Cardiac septum (tissue), 1 donor: ENCODE measurements around the gene SNTA1. TPM values are rescaled to one million over a fixed set of nuclear protein-coding genes. Genes with fewer than 3 reads are reported as not detected.
"Not testable (repeated sequence)": the region's sequence is repeated elsewhere in the genome, so short reads cannot be mapped to it uniquely, and the experiment has no call there.

ENCODE experiments used
- DNase-seq: peaks from one replicate; pipeline ENCODE4 v3.0.0-alpha.2; 2020; ENCODE audit warnings: low spot score
- intact Hi-C: fragments of 100-400 bp; cut with DNase I; formaldehyde crosslinking; loops from one replicate; pipeline ENCODE4 v1.14.0; 2022
- total RNA-seq: library from RNA; stranded (reverse); fragmentation: NEBNext Ultra II Directional; extraction: Animal tissue kit (Norgen Biotek cat#: 25700); gene quantifications from one replicate; pipeline ENCODE4 v1.2.1, GENCODE V29; 2021
- donor health status: DM: no; HTN: no; CAD: no.

The SNTA1 gene
- total RNA-seq, 1 donor from 2014 or later, result 167 TPM

DNA sequence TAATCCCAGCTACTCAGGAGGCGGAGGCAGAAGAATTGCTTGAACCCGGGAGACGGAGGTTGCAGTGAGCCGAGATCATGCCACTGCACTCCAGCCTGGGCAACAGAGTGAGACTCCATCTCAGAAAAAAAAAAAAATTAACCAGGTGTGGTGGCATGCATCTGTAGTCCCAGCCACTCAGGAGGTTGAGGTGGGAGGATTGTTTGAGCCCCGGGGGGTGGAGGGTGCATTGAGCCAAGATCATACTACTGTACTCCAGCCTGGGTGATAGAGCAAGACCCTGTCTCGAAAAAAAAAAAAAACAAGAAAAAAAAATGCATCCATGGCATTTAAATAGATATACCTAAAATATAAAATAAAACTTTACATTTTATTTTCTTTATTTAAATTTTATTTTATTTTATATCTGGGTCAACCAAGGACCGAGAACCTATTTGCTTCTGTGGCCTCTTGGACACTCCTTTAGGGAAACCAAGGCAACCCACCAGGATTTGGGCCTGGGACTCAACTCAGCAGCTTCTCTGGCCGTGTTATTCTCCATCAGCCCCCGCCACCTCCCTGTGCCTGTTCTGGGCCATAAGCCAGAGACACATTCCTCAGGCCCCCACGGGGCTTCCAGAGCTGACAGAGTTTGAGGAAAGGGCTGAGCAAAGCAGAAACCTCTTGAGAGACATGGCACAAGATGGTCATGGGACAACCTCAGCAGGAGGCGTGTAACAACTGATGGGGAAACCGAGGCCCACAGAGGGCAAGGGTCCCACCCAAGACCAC lies 6.2 kb downstream of the SNTA1 start:
- intact Hi-C loops, result no loop called here
- peak; percentile 83 for DNase-seq

DNA sequence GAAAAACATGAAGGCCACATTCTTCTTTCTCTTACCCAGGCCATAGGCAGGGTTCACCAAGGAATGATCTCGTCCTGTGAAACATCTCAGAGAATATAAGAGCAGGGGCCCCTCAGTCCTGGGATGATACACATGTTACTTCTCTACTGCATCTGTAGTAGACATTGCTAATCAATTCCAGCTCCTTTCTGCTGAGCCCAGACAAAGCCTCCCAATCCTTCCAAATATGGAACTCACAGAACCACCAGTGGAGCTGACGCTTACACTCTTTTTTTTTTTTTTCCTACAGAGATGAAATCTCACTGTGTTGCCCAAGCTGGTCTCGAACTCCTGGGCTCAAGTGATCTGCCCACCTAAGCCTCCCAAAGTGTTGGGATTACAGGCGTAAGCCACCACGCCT lies 9.1 kb downstream of the SNTA1 start:
- intact Hi-C loops, result no loop called here
- no peak for DNase-seq

DNA sequence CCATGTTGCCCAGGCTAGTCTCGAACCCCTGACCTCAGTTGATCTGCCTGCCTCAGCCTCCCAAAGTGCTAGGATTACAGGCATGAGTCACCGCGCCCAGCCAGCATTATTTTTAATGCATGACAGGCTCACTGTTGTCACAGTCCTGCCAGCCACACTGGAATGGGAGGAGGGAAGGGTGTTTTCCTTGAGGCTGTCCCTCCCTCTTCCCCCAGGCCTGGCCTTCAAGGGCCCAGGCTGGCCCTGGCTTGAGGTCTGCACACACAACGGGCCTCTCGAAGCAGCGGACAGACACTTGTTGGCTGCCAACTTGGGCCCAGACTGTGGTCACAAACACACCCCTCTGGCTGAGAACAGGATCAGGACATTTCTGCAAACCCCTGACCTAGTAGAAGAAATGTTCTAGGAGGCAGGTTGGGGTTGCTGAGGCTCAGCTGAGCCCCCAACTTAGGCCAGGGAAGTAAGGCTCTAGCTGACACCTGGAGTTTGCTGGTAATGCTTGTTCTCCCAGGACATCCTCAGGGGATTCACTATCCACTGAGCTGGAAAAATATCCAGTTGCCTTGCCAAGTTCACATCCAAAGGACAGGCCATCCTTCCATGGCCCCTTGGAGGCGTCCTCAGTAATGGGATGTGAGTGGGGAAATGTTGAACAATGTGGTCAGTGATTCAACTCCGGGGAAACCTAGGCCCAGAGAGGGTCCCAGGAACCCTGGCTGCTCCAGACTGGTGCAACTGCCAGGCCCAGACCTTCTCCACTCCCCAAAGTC lies 9.9 kb downstream of the SNTA1 start:
- intact Hi-C loops, result loop anchor here (1.0 kb wide), 1 partner anchor 10 kb away; no protein-coding TSS in a partner anchor
- peak; percentile 85 for DNase-seq

DNA sequence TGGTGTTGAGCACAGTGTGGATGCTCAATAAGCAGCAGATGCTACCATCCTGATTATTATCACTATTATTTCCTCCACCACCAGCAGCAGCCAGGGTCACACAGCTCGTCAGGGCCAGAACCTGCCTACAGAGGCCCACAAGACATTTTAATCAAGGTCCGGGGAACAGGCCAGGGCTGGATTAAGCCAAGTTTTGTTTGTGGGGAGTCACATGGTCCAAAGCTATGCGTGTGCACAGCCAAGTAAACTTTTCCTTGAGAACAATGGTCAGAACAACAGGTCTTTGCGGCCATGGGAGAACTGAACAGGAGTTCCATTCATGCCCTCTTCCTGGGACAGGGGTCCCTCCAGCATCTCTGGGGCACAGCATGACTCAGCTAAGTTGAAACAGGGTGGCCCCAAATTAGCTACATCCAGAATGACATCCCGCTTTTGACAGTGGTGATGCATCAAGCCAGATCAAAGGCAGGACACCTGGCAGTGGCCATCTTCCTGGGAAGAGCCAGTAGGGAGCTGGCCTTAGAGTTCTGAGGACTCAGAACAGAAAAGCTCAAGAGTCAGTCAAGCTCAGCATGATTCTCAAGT lies 11.7 kb downstream of the SNTA1 start:
- DNase-seq, result no peak
- intact Hi-C loops, result no loop called here

DNA sequence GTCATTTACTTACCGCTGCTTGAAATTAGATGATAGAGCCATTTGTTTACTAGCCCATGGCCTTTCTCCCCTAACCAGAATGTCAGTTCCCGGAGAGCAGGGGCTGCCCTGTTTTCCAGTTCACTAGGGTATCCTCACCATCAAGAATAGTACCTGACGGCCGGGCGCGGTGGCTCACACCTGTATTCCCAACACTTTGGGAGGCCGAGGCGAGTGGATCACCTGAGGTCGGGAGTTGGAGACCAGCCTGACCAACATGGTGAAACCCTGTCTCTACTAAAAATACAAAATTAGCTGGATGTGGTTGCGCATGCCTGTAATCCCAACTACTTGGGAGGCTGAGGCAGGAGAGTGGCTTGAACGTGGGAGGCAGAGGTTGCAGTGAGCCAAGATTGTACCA lies 19.7 kb downstream of the SNTA1 start:
- DNase-seq, result not testable (repeated sequence)
- intact Hi-C loops, result loop anchor here (1.0 to 2.0 kb wide), 2 partner anchors 9 to 17 kb away; no protein-coding TSS in a partner anchor

DNA sequence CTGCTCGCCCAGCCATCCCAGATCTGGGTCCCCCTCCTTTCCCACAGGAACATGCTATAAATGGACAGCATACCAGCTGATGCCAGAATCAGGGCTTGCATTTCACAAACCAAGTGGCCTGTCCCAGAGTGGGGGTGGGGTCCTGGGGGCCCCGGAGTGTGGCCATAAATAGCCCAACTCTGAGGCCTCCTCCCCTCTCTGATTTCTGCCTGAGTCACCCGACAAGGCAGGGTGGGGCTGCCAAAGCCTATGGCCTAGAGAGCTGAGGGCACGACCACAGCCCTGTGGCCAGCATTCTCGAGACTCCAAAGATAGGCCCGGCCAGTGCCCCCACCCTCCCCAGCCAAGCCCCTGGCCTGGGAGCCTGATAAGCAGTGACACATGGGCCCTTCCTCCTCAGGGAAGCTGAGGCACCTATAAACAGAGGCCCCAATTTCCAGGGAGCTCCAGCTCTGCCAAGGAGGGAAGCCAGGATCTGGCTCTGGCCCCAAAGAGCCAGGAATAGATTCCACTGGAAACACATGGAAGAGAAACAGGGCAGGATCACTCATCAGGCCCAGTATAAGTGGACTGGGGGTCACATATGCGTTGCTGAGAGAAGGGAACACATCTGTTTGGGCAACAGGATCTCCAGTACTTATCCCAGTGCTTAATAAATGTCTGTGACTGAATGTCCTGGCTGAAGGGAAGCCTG lies 20.3 kb downstream of the SNTA1 start:
- intact Hi-C loops, result loop anchor here (1.0 to 2.0 kb wide), 2 partner anchors 10 to 18 kb away; no protein-coding TSS in a partner anchor
- peak; percentile 90 for DNase-seq

DNA sequence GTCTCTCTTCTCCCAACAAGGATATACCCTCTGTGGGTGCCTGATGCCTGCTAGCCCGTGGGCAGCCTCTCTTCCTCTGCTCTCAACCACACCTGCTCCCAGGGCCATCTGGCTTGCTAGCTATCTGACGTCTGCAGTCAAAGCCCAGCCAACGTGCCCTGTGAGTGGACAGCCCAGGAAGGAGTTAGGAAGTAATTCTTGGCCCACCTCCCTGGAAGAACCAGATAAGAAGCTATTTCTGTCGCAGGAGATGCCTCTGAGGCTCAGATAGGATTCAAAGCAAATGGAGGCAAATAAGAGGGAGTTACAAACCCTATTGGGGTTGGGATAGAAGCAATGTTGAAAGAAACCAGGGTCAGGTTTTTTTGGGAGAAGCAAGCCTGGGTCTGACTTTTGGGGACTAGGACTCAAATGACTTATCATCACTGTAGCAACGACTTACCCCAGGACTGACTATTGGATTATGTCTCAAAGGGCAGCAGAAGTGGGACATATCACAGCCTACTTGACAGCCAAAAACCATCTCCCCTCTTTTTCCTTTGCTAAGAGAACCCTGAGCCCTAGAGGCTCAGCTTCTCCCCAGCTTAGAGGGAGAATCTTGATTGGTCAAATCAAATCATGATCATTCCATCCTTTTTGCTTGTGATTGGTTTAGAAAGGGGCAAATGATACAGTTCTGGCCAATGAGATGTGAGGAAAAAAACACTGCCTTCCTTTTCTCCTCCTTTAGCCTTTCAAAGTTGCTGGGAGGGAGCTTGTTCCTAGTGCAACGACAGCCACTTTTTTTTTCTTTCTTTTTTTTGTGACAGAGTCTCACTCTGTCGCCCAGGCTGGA lies 24.2 kb downstream of the SNTA1 start:
- intact Hi-C loops, result no loop called here
- DNase-seq, result peak; percentile 91

DNA sequence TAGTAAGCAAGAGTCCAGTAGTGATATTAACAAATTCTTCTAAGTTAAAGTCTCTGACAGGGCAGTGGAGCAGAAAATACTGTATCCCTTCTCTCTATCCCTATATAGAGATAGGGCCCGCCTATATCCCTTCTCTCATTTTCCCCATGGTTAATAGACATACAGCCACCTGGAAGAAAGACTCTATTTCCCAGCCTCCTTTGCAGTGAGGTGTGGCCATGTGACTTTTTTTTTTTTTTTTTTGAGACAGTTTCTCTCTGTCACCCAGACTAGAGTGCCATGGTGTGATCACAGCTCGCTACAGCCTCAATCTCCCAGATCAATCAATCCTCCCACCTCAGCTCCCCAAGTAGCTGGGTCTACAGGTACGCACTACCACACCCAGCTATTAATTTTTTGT lies 25.5 kb downstream of the SNTA1 start:
- no peak for DNase-seq
- intact Hi-C loops, result no loop called here

DNA sequence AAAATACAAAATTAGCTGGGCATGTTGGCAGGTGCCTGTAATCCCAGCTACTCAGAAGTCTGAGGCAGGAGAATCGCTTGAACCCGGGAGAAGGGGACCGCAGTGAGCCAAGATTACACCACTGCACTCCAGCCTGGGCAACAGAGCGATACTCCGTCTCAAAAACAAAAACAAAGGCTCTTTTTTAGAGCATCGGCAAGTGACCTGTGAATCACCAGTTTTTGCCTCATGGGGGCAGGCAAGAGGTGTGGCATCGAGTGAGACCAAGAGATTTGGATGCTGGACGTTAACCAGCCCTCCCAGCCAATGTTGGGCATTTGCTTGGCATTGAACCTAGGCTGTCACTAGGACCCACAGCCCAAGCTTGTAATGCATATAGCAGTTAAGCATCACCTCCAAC lies 27.6 kb downstream of the SNTA1 start:
- no peak for DNase-seq
- intact Hi-C loops, result no loop called here

DNA sequence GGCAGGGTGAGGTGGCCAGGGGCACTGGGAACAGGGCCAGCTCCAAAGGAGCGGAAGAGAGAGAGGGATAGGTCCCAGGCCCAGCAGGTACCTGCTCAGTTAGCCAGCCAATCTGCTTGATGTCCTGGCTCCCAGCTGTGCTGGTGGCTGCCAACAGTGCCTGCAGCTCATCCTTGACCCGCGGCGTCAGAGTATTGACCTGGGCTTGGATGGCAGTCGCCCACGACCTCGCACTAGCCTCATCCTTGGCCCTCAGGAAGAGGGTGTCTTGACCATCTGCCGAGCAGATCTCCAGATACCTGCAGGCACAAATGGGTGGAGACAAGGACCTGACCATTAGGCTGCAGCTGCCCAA lies 31.1 kb downstream of the SNTA1 start:
- no peak for DNase-seq
- intact Hi-C loops, result no loop called here

DNA sequence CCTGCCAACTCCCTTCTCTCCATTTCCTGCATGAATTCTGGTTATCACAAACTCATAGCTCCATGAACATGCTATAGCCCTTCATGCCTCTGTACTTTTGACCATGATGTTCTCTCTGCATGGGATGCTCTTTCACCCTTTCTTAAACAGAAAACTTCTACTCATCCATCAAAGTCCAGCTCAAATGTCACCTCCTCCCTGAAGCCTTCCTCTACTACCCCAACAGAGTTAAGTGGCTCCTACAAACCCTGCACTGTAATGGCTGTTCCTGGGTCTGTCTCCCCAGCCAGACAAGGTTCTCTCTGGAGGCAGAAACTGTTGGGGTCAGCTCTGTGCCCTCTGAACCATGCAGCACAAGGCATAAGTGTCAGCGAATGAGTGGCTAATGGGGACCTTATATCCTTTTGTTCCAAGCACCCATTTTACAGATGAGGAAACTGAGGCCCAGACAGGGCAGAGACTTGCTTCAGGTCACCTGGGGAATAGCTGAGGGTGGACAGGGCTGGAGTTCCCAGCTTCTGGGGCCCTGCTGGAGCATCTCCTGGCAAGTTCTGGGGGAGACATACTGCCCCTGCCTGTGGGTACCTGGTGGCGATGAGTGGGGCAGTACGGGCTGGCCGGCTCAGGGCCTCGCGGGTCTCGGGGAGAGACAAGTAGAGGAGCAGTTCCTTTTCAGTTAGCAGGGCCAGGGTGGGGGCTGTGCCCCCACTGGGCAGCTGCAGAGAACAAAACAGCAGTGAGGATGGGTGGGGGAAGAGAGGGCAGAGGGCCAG lies 31.7 kb downstream of the SNTA1 start:
- intact Hi-C loops, result no loop called here
- no peak for DNase-seq

DNA sequence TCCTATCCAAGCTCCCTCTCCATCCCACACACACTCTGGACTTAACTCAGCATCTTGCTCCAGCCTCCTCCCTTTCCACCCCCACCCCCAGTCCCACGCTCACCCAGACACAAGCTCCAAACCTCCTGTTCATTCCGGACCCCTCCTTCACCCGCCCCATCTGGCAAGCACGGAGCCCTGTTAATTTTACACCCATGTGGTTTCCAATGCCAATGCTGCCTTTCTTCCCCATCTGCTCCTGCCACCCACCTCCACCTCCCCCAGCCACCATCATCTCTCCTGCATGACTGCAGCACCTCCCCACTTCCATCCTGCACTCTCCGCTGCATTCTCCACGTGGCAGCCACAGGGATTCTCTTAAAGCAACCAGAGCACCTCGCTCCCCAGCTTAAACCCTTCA lies 32.3 kb downstream of the SNTA1 start:
- DNase-seq, result no peak
- intact Hi-C loops, result no loop called here

DNA sequence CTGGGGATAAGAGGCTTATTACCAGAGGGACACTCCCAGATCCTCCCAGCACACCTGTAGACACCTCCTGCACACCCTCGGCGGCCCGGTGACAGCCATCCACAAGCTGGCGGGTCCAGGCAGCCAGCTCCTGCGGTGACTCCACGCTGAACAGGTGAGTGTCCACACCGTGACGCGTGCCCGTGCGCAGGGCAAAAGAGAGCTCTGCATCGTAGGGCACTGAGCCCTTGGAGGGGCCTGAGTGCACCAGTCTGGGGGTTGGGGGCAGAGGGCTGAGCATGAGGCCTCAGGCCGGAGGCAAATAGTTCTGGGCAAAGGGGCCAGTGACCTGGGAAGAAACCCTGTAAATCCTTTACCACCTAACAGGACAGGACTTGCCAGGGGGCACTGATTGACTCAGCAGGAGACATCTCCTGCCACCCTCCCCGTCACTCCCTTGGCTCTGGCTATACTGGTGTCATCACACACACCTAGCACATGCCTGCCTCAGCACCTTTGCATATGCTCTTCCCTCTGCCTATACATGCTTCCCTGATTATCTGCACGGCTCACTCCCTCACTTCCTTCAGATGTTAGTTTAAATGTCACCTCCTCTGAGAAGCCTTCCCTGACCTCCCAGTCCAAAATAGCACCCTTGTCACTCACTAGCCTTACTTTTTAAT lies 33.4 kb downstream of the SNTA1 start:
- no peak for DNase-seq
- intact Hi-C loops, result no loop called here

DNA sequence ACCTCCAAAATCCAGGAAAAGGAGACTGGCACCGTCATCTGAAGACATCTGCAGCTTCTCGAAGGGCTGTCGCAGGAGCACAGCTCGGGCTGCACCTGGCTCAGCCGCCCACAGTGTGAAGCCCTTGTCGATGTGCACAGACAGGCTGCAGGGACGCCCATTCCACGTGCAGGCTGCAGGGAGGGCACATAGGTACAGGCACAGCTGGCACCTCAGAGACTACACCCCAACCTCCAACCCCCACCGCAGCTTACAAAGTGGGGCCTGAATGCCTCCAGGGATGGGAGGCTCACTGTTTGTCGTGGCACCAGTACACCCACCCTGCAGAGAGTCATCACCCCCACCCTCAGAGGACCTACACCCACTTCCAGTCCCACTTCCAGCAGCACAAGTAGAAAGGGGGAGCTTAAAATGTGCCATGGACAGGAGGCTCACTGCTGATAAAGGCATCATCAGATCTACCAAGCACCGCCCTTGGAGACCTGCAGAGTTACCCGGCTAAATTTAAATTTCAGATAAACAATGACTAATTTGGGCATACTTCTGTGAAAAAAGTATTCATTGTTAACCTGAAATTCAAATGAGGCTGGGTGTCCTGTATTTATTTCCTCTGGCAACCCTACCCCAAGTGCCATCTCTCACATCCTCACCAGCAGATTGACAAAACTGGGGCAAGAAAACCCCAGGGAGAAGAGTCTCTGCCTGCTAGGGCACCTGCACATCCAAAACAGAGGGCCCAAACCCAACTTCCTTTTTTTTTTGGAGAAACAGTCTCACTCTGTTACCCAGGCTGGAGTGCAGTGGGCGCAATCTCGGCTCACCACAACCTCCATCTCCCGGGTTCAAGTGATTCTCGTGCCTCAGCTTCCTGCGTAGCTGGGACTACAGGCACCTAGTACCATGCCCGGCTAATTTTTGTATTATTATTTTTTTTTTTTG lies 34.6 kb downstream of the SNTA1 start:
- intact Hi-C loops, result no loop called here
- no peak for DNase-seq

DNA sequence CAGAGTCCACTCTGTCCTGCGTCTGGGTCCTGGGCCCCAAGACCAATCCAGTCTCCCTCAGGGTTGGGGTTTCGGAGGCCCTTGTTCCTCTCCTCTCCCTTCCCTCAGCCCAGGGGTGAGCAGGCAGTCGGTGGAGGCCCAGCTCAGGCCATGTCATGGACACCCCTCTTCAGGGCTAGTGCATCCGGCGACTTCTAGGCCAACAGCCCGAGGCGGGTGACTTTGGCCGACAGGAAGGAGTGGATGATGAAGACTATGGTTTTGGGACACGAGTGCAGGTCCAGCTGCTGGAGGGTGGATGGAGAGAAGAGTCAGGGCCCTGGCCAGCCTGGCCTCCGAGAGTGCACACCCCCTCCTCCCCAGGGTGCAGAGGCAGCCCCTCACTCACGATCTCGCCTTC lies 35.2 kb downstream of the SNTA1 start:
- no peak for DNase-seq
- intact Hi-C loops, result no loop called here

DNA sequence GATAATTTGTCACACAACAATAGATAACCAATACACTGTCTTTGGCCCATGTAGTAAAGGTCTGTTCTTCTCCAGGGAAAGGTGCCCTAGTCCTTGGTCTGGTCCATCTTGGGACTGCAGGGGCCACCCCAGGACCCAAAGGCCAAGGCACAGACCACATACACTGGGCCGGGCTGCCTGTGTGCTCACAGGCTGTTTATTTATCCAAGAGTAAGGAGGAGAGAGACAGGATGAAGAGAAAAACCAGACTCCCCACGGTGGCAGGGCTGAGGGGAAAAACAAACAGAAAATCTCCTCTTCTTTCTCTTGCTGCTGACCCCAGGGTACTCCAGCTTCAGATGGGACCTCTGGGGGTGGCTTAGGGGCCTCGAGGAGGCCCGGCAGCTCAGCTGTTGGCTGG lies 35.8 kb downstream of the SNTA1 start:
- intact Hi-C loops, result no loop called here
- no peak for DNase-seq

DNA sequence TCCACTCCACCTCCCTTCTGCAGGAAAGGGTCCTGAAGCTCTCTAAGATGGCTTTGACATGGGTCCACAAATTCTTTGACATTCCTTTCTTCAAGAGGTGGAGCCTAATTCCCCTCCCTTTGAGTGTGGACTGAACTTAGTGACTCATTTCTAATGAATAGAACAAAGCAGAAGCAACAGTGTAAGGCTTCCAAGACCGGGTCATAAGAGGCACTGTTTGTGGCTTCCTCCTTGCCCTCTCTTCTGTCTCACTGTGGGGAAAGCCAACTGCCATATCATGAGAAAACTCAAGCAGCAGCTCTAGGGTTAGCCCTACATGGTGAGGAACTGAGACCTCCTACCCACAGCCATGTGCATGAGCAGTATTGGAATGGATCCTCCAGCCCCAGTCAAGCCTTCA lies 36.3 kb downstream of the SNTA1 start:
- intact Hi-C loops, result no loop called here
- no peak for DNase-seq
